Progenitor cell of endocrine pancreas (in vitro differentiated cells): ENCODE measurements around the gene MTCH1. TPM values are rescaled to one million over a fixed set of nuclear protein-coding genes. Genes with fewer than 3 reads are reported as not detected.

Source experiments
- DNase-seq: peaks from one replicate; pipeline ENCODE4 v3.0.0; 2021; ENCODE audit warnings: low spot score; ENCODE audit not compliant: unreplicated experiment
- H3K27ac Mint-ChIP-seq: 2 replicates; pipeline ENCODE4 v1.8.0; 2021; ENCODE audit warnings: mild to moderate bottlenecking, moderate library complexity, mixed read lengths
- H3K27me3 Mint-ChIP-seq: 2 replicates; pipeline ENCODE4 v1.8.0; 2021; ENCODE audit warnings: mixed read lengths
- H3K36me3 Mint-ChIP-seq: 2 replicates; pipeline ENCODE4 v1.8.0; 2022; ENCODE audit warnings: mixed read lengths; ENCODE audit not compliant: insufficient read depth
- H3K4me1 Mint-ChIP-seq: 2 replicates; pipeline ENCODE4 v1.8.0; 2021; ENCODE audit warnings: low read depth, mixed read lengths
- H3K4me3 Mint-ChIP-seq: 2 replicates; pipeline ENCODE4 v1.8.0; 2021; ENCODE audit warnings: low read depth, mild to moderate bottlenecking, moderate library complexity, mixed read lengths
- H3K9me3 Mint-ChIP-seq: 2 replicates; pipeline ENCODE4 v1.8.0; 2021; ENCODE audit warnings: low read depth, mixed read lengths
- CTCF ChIP-seq: fragments of 200-600 bp; sonication (generic); IDR thresholded peaks from one replicate; pipeline ENCODE4 v1.5.0; 2021; ENCODE audit warnings: antibody characterized with exemption, mild to moderate bottlenecking; ENCODE audit not compliant: unreplicated experiment
- total RNA-seq: library from RNA; stranded (reverse); gene quantifications from 2 replicates; pipeline ENCODE4 v1.2.1, GENCODE V29; 2021

The MTCH1 gene
- total RNA-seq, 1 donor from 2014 or later: 145 TPM

GRCh38 chr6:36989264-36989663, 3.3 kb upstream of the MTCH1 start:
- peaks cover 11% of the 10 kb centered on the region for H3K27me3 Mint-ChIP-seq
- no peak overlapping the region for H3K27ac Mint-ChIP-seq
- no peak for DNase-seq
- peaks cover 11% of the 10 kb centered on the region for H3K4me1 Mint-ChIP-seq
- H3K4me3 Mint-ChIP-seq: no peak overlapping the region
- TF ChIP-seq CTCF: no peak
- H3K9me3 Mint-ChIP-seq: no peaks in the 10 kb centered on the region
- no peaks in the 10 kb centered on the region for H3K36me3 Mint-ChIP-seq

- peaks cover 3% of the 10 kb centered on the region for H3K27me3 Mint-ChIP-seq
- no peak for TF ChIP-seq CTCF
- H3K4me1 Mint-ChIP-seq: peaks cover 14% of the 10 kb centered on the region
- peak overlapping the region; percentile 99 for H3K4me3 Mint-ChIP-seq
- H3K27ac Mint-ChIP-seq: peak overlapping the region; percentile 99
- H3K36me3 Mint-ChIP-seq: no peaks in the 10 kb centered on the region
- no peak for DNase-seq
- no peaks in the 10 kb centered on the region for H3K9me3 Mint-ChIP-seq
Measured at GRCh38 chr6:36986704-36987047, 680 bp upstream of the MTCH1 start.

- no peak for TF ChIP-seq CTCF
- peaks cover 3% of the 10 kb centered on the region for H3K27me3 Mint-ChIP-seq
- H3K36me3 Mint-ChIP-seq: no peaks in the 10 kb centered on the region
- no peak overlapping the region for H3K27ac Mint-ChIP-seq
- no peaks in the 10 kb centered on the region for H3K9me3 Mint-ChIP-seq
- no peak overlapping the region for H3K4me3 Mint-ChIP-seq
- H3K4me1 Mint-ChIP-seq: peaks cover 17% of the 10 kb centered on the region
- DNase-seq: no peak
Measured at GRCh38 chr6:36985417-36985807, 584 bp downstream of the MTCH1 start.

- no peak for DNase-seq
- H3K4me1 Mint-ChIP-seq: peaks cover 19% of the 10 kb centered on the region
- peaks cover 3% of the 10 kb centered on the region for H3K27me3 Mint-ChIP-seq
- no peaks in the 10 kb centered on the region for H3K9me3 Mint-ChIP-seq
- H3K4me3 Mint-ChIP-seq: no peak overlapping the region
- TF ChIP-seq CTCF: no peak
- H3K36me3 Mint-ChIP-seq: no peaks in the 10 kb centered on the region
- no peak overlapping the region for H3K27ac Mint-ChIP-seq
Measured at GRCh38 chr6:36984581-36985416, 1.2 kb downstream of the MTCH1 start.

GRCh38 chr6:36983538-36983937, 2.5 kb downstream of the MTCH1 start:
- Mint-ChIP-seq H3K27ac (no peak overlapping the region), H3K4me3 (no peak overlapping the region), H3K4me1 (peaks cover 19% of the 10 kb centered on the region), H3K27me3 (peaks cover 3% of the 10 kb centered on the region), H3K9me3 (no peaks in the 10 kb centered on the region), H3K36me3 (no peaks in the 10 kb centered on the region)
- no peak for DNase-seq
- no peak for TF ChIP-seq CTCF
